GM19372 (cell line): ENCODE results near the gene MTCH1.
A peak's percentile ranks its signal among the peaks of the same experiment; 100 is the strongest.

ENCODE experiments used
- ATAC-seq: cut with Tn5 transposase; IDR thresholded peaks from one replicate; pipeline ENCODE4 v1.9.1; 2021; ENCODE audit warnings: mild to moderate bottlenecking, low read depth, moderate library complexity; ENCODE audit not compliant: unreplicated experiment

Gene MTCH1

DNA sequence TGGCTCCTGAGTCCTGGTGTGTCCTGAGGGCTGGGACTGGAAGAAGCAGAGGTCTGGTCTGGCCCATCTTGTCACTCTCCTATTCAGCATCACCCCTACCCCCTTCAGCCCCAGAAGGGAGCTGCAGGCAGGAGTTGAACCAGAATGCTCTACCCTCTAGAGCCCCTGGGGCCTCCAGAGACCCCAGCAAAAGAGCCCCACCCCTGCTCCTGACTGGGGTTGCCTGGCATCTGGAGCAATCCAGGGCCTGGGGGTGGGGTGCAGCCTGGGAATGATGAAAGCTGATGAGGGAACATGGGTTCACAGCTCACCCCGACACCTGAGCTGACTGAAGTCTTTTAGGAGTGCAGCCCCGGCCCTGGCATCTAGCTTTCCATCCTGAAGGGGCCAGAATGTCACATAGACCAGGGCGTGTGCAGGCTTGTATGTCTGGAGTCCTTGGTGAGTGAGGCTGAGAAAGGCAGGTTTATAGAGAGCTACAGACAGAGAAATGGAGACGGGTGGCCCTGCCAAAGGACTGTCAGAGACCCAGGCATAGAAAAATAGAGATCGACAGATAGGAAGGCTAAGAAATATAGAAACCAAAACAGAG is 31.7 kb upstream of the MTCH1 start:
- ATAC-seq = no peak

- ATAC-seq = no peak
Observed at GRCh38 chr6:37016995-37017394, 31.0 kb upstream of the MTCH1 start.

DNA sequence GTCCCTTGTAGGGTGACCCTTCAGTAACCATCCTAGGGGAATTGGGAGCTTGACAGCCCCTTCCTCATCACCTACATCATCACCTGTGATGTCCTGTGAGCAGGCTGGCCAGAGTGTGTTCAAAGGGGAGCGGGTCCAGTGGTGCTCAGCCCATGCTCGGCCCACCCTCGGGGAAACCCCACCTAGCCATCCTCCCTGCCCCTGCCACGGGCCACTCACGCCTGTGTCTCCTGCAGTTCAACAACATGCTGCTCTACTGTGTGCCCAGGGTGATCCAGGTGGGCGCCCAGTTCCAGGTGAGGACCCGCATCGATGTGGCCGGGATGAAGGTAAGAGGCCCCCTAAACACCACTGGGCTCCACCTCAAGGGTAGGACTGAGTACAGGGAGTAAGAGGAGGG is 29.5 kb upstream of the MTCH1 start:
- ATAC-seq = no peak

GRCh38 chr6:37014667-37015066 is 28.7 kb upstream of the MTCH1 start:
- no peak for ATAC-seq

- no peak for ATAC-seq
Observed at GRCh38 chr6:37013516-37014491, 27.8 kb upstream of the MTCH1 start.

GRCh38 chr6:37011656-37012378 is 25.8 kb upstream of the MTCH1 start:
- no peak for ATAC-seq

- no peak for ATAC-seq
Observed at GRCh38 chr6:37010402-37010892, 24.5 kb upstream of the MTCH1 start.

DNA sequence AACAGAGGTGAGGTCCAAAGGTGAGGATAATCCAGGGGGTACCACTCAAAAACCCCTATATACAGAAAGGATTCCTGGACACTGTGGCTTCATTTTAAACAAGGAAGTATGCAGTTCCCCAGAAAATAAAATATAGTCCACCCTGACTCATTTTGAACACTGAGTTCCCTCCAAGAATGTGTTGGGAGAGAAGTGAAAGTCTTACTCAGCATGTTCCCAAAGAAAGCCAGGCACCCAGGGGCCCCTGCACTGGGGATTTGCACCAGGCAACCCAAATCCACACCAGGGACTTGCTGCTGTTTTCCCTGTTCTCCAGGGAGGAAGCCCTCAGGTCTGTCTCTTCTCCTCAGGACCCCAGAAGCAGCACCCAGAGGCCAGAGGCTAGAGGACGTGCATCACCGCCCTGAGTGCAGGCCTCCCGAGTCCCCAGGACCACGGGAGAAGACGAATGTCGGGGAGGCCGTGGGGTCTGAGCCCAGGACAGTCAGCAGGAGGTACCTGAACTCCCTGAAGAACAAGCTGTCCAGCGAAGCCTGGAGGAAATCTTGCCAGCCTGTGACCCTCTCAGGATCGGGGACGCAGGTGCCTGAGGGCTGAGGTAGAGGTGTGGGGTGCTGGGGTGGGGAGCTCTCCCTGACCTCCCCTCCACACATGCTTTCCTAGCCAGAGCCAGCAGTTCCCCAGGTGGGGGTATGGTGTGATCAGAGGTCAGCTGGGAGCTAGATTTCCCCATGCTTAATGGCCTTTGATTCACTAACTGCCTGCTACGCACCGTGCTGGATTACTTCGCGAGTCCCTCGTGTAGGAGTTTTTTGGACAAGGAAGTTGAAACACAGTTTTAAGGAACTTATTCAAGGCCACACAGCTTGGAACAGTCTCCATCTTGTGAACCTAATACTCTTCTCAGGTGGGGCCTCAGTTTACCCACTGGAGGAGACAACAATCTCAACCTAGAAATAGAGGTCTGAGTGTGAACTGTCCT is 22.8 kb upstream of the MTCH1 start:
- ATAC-seq = no peak

DNA sequence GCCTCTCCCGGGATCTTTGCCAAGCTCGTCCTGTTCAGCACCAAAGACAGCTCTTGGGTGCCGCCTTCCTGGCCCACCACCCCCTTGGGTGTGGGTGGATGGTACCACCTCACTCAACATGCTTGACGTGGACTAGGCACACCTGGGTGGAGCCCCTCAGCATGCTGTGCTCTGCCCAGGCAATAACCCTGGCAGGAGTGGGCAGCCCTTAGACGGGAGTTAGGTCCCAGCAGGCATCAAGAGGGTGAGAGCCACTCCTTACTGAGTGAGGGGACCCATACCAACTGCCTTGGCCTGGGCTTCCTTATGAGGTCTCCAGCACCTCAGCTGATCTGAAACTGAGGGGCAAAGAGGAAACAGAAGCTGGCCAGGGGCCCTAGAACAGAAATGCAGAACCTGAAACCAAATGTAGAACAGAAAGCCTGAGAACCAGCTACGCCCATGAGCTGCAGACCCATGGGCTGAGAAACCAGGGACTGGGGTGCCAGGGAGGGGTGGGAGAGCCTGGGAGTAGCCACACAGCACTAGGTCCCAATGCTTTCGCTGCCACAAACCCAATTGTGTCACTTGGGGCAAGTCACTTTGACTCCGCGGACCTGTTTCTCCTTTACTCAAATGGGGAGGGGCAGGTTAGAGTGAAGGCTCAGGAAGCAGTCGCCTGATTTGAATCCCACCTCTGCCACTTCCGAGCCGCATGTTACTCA is 21.5 kb upstream of the MTCH1 start:
- no peak for ATAC-seq

DNA sequence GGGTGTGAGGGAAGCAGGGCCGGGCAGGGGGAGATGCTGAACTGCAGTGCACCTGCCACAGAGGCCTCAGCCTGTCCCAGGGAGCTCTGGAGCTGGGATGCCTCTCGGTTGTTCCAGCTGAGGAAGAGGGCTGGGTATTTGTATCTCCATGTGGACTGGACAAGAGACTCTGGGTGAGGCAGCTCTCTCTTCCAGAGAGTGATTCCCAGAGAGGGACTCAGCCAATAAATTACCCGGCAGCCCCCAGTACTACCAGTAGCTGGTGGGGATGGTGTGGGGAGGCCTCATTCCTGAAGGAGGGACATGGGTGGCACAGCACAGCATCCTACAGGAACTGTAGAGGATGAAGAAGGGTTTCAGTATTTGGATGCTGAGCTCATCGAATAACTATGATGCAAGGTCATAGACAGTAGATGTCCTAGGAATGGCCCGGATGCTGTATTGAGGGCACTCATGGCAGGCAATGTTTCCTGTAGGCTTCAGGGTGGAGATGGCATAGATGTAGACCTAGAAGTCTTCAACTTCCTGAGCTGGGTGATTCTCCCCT is 20.9 kb upstream of the MTCH1 start:
- ATAC-seq = no peak

GRCh38 chr6:37005827-37006567 is 20.0 kb upstream of the MTCH1 start:
- peak; percentile 3 for ATAC-seq

DNA sequence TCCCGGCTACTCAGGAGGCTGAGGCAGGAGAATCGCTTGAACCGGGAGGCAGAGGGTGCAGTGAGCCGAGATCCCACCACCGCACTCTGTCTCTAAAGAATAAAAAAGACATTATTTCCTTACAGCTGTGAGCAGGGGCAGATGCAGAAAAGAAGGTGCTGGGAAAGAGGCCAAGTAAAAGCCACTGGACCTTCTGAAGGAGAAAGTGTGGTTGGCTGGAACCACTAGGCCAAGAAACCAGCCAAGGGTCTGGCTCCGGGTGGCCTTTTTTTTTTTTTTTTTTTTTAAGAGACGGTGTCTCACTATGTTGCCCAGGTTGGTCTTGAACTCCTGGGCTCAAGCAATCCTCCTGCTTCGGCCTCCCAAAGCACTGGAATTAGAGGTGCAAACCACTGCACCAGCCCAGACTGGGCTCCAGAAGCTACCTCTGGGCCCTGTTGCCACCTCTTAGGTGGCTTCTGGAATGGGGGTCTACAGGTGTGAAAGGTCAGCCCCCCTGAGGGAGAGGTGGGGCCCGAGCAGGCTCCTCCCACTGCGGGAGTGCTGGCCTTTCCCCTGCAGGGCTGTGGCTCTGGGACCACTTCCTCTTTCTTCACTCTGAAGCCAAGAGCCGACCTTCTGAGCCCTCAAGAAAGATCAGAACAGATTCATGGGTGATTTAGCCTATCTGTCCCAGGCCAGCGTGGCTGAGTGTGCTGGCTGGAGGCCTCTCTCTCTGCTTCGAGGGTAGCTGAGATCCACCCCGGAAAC is 19.2 kb upstream of the MTCH1 start, which contains the start of gene FGD2:
TSS of gene FGD2 (plus strand) at position 595 of the 750 bp plus-strand sequence. CDS start 163 bp downstream, outside the sequence.
- ATAC-seq = peak; percentile 60

DNA sequence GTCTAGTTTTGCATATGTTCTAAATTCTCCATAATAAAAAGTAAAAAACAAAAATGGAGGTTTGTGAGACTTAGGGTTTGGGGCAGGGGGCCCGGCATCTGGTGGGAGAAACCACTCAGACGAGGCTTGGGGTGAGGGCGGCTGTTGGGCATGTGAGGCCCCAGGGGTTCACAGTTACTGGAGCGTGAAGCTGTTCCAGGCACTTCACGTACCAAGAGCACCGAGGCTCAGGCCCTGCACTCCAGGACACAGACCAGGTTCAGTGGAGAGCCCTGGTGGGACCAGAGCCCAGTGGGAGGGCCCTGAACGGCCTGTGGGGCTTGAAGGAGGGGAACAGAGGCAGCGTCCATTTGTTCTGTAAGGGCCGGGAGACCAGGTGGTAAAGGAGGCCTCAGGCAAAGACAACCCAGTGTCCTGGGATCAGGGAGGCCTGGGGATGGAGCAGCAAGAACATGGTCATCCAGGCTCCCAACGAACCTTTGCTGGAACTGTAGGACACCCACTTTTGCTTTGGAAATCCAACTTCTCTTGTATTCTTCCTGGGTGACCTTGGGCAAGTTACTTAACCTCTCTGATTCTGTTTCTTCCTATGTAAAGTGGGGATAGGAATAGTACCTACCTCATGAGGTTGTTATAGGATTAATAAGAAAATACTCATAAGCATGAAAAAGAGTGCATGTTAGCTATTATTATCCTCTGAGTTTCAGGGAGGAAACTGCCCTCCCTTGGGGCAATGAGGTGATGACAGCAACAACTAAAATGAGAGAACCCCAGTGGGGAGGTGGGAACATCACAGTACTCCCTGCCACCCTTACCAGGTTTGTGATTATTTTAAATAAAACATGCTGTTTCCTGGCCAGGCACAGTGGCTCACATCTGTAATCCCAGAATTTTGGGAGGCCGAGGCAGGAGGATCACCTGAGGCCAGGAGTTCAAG is 18.3 kb upstream of the MTCH1 start:
- no peak for ATAC-seq

- ATAC-seq = no peak
Observed at GRCh38 chr6:36999751-37000125, 13.7 kb upstream of the MTCH1 start.

DNA sequence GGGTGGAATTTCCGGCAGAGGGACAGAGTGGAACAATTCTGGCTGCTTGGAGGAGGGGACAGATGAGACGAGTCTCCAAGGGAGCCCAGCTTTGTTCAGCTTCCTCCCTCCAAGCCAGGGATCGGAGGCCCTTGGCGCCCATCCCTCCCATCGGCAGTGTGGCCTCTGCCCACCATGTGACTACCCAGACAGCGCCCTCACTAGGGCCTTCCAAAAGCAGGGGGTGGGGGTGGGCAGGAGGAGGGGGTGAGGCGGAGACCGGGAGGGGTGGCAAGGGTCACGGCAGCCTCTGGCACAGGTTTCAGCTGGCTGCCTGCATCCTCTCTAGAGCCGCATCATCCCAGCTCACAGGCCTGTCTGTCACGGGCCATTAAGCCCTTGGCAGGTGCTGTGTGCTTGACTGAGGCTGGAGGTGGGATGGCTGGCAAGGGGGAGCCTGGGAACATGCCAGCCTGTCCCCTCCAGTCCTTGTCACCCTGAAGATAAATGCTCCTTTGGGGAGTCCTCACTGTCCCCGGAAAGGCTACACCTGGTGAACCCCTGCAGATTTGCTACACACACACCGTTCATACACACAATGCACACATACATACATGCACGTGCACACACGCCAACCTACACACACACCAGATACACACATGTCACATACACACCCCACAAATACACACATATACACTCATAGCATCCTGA is 13.2 kb upstream of the MTCH1 start:
- ATAC-seq = no peak

DNA sequence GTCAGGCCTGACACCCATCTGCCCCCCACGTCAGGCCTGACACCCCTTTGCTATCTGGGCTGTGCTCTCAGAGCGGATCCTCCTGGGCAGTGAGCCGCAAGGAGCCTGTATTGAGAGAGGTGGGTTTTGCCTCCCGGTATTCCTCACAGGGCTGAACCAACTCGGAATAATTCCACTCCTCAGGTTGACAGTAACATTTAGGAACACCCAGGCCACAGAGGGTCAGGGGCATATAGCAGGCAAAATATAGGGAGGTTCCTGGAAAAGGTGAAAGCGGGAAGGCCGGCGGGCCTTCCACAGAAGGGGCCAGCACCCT is 12.7 kb upstream of the MTCH1 start:
- ATAC-seq = no peak
